HG02571 (cell line): ENCODE measurements around the gene RMND5B.
A peak's percentile ranks its signal among the peaks of the same experiment; 100 is the strongest.

Experiments used
- ATAC-seq: cut with Tn5 transposase; IDR thresholded peaks from one replicate; pipeline ENCODE4 v1.9.1; 2021; ENCODE audit warnings: mild to moderate bottlenecking, moderate library complexity; ENCODE audit not compliant: unreplicated experiment

RMND5B gene

GRCh38 chr5:178113141-178113787 lies 17.6 kb upstream of the RMND5B start, which contains the start of gene N4BP3:
N4BP3 (plus strand) TSS chr5:178113532; CDS start chr5:178119584, 6,052 bp downstream.
- ATAC-seq = peak; percentile 49

- no peak for ATAC-seq
Measured at GRCh38 chr5:178113841-178114324, 16.9 kb upstream of the RMND5B start.

GRCh38 chr5:178114325-178115135 lies 16.3 kb upstream of the RMND5B start:
- no peak for ATAC-seq

DNA sequence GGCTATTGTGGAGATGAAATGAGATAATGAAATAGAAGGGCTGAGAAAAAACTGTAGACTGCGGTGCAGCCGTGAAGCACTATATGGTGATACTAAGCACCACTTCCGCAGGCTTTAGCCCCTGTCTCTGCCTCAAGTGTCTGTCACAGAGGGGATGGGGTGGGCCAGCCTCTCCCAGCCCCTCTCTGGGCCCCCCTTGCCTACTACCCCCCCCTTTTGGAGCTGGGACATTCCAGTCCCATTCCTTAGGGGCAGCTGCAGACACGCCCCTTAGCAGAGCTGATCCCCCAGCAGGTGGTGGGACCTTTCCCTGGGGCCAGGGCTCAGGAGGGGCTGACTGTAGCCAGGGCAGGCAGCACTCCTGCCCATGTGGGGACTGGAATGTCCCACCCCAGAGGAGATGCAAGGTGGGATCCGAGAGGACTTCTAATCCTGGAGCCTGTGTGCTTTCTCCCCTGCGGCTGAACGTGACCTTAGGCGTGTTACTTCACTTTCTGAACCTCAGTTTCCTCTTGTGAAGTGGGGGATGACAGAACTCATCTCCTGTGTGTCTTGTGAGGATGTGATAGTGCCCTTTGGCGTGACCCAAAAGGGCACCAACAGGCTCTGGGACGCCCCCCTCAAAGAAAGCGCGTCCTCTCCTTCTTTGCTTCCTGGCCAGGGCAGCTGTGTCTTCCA lies 15.5 kb upstream of the RMND5B start:
- no peak for ATAC-seq

DNA sequence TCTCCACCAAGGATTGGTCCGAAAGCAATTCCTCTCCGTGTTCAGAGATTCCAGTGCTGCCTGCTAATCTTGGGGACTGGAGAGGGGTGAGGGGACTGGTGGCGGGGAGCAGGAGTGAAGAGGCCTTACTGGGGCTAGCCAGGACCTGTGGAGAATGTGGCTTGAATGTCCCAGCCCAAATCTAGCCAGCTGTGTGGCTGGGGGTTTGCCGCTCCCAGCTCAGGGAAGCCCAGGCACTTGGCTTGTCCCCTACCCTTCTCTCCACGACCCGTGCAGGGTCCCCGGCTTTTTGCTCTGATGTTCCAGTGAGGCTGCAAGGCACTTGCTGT lies 15.0 kb upstream of the RMND5B start:
- no peak for ATAC-seq

DNA sequence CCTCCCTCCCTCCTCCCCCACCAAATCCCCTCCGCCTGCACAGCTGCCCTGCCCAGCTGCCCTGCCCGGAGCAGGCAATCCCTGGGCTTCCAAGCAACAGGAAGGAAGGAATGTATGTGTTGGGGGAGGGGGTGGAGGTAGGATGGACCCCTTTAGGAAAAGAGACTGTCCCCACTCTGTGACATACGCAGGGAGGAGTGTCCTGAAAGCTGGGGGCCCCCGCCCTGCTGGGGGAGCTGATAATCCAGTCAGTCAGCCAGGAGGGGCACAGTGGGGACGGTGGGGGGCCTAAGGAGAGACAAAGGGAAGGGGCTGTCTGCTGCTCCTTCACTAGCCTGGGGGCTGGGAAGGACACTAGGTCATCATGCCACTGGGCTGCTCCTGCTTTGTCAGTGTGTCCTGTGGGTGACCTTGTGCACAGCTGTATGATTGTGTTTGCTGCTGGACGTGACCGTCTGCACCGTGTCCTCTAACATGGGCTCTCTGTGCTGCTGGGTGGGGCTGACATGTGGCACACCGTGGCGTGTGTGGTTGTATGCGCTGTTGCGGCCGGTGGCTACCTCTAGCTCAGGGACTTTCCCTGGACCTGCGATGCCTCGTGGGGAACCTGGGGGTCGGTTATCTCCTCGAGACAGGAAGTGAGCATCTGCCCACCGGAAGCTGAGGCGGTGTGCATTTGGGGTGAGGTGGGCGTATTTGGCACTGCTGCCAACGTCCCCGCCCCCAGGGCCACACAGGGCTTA lies 14.5 kb upstream of the RMND5B start:
- no peak for ATAC-seq

- no peak for ATAC-seq
Measured at GRCh38 chr5:178117923-178118701, 12.7 kb upstream of the RMND5B start.

- ATAC-seq = no peak
Measured at GRCh38 chr5:178119915-178120606, 10.8 kb upstream of the RMND5B start.

DNA sequence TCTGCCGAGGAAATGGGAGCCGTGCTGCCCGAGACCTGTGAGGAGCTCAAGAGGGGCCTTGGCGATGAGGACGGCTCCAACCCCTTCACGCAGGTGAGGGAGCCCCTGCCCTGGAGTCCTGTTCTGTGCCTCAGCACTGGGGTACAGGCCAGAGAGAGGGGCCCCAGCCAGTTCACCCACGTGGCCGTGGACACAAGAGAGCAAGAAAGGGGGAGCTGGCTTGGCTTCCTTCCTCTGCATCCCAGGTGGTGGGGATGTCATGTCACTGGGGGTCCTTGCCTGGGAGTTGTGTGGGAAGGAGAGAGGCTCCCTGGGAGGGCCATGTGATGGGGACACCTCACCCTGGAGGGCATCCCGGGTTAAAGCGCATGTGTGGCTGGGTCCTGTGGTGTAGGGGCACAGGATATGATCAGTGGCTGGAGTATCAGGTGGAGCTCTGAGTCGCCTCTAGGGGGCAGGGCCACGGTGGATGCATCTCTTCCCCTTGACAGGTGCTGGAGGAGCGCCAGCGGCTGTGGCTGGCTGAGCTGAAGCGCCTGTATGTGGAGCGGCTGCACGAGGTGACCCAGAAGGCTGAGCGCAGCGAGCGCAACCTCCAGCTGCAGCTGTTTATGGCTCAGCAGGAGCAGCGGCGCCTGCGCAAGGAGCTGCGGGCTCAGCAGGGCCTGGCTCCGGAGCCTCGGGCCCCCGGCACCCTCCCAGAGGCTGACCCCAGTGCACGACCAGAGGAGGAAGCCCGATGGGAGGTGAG lies 10.0 kb upstream of the RMND5B start:
- peak; percentile 71 for ATAC-seq

DNA sequence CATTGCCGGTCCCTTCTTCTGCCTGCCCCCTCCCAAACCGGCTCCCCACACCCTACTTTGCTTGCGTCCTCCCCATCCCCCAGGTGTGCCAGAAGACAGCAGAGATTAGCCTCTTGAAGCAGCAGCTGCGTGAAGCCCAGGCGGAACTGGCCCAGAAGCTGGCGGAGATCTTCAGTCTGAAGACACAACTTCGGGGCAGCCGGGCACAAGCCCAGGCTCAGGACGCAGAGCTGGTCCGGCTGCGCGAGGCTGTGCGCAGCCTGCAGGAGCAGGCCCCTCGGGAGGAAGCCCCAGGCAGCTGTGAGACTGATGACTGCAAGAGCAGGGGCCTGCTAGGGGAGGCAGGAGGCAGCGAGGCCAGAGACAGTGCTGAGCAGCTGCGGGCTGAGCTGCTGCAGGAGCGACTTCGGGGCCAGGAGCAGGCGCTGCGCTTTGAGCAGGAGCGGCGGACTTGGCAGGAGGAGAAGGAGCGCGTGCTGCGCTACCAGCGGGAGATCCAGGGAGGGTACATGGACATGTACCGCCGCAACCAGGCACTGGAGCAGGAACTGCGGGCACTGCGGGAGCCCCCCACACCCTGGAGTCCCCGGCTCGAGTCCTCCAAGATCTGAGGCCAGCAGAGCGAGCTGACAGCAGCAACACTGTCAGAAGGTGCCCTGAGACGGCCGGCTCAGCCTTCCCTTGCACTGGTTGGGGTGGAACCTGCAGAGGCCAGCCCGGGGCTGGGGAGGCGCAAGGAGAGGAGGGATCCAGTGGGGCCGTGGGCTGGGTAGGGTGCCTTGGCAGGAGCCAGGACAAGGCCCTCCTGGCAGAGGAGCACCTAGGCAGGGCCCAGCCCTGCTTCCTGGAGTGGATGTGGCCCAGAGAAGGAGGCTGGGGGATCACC lies 9.2 kb upstream of the RMND5B start:
- no peak for ATAC-seq

- ATAC-seq = no peak
Measured at GRCh38 chr5:178122346-178122745, 8.5 kb upstream of the RMND5B start.

DNA sequence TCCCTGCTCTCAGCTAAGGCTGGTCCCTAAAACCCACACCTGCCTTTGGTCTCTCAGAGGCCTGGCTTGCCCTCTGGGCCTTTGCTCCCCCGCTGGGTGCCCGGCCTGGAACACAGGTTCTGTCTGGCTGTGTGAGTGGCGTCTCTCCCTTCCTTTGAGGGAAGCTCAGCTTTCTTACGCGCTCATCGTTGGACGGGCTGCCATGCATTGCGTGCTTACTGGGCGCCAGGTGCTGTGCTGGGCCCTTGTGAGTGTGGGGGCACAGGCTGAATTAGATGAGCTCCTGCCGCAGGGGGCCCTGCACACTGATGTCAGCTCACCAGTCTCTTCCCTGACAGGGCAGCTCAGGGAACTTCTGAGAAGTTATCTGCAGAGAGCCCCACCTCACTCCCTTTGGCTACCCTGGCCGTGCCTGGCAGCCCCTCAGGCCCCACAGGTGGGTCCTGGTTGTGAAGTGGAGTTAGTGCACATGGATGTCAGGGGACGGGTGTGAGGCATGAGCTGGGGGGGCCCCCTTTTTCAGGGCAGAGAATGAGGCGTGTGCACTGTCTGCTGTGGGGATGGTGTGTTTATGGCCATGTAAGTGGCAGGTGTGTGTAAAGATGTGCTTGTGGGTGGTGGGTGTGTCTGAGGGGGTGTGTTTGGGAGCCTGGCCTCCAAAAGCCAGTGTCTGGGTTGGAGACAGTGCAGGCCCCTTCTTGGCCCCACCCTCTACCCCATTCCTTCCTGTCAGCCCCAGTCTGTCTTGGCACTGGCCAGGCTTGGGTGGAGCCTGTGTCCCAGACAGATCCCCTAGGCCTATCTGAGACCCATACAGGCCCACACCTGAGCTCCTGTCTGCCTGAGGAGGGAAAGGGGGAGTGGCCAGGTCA lies 7.5 kb upstream of the RMND5B start:
- ATAC-seq = no peak

DNA sequence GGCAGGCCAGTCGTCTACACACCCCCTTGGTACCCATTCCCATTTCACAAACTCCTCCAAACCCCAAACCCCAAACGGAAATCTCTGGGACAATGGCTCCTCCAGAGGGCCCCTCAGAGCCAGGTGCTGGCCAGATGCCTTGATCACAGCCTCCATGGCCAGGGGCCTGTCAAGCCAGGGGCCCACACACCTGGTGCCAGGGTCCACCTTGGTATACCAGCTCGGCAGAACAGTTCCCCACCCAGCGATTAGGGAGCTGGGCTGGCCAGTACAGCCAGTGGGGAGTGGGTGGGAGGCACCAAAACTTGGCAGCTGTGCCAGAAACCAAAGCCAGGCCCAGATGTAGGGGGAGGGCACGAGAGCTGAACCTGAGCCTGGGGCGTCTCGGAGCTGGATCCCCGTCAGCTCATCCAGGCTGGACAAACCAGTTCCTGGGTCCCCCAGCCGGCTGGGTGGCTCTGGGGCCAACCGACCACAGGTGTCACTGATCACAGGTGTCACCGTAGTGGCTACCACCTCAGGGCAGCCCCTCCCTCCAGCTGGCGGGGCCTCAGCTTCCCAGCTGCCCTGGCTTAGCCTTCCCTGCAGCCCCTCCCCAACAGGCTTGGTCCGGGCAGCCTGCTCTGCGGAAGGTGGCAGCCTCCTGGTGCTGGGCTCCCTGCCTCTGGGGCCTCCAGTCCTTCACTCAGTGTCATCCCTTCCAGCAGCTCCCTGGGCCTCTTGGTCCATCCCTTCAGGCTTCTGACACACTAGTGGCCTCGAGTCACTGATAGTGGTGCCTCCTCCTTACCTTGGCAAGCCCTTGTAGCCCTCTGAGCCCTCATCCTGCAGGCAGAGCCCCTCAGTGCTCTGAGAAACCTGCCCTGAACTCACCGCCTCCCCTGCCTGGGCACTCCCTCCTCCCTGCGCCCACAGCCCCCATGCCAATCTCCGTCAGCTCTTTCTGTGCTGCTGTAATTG lies 6.6 kb upstream of the RMND5B start:
- ATAC-seq = no peak

DNA sequence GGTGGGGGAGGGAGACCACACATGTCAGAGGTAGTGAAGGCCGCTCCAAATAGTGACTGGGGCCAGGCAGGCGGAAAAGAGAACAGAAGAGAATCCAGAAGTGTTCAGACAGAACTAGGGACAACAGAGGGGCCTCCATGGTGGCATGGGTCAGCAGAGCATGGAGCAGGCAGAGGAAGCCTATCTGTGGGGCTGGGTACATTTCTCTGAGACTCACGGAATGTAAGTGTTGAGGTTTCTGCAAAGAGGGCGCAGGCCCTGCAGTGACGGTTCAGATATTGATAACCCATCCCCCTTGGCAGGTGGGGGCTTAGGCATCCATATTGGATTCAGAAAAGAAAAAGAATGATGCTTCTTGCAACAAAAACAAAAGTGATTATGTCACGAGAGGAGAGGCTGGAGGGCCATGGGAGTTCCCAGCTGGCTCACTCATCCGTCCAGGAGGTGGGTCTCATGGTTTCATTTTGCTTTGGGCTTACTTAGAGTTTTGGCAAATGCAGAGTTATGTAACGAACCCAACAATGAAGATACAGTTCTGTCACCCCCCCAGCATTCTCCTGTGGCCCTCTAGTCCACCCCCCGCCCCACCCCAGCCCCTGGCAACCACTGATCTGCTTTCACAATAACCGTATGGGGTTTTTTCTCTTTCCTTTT lies 5.4 kb upstream of the RMND5B start:
- ATAC-seq = no peak

GRCh38 chr5:178126556-178126955 lies 4.3 kb upstream of the RMND5B start:
- no peak for ATAC-seq
